Fibroblast of villous mesenchyme (primary cell): ENCODE results near the gene MAST4. TPM values are rescaled to one million over a fixed set of nuclear protein-coding genes. Genes with fewer than 3 reads are reported as not detected.

Experiments
- DNase-seq: peaks from one replicate; pipeline ENCODE4 v3.0.0-alpha.2; 2010; ENCODE audit warnings: low read depth
- H3K4me3 ChIP-seq: 2 replicates; pipeline ENCODE4 v1.5.1; 2011; ENCODE audit warnings: low read depth, mild to moderate bottlenecking, low read length
- total RNA-seq: library from RNA; depleted of rRNA; stranded (reverse); fragments of >200 nt; gene quantifications from 2 replicates; pipeline ENCODE4 v1.2.3, GENCODE V29; 2012
- TF ChIP-seq, protein P1 (sequence below): IDR thresholded peaks from 2 replicates; pipeline ENCODE4 v1.5.1; 2012; ENCODE audit warnings: low read depth, mild to moderate bottlenecking, low read length; ENCODE audit not compliant: insufficient read depth

The MAST4 gene
- total RNA-seq, 1 donor, result 8.2 TPM

DNA sequence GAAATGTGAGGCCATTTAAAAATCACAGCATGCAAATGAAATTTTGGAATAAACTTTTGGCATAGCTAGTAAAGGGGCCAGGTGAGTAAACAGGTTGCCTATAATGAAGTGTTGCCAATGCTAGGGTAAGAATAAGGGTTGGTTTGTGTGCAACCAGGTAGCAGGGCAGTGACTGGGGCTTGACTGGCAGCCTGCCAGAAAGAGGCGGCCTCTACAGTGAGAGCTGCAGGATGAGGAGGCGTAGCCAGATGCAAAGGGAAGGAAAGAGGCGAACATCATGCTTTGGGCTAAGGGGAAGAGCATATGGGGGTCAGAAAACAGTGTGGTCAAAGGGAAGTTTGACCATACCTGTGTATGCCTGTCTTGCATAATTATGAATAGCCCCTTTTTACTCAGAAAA, 70.6 kb downstream of the MAST4 start:
- TF ChIP-seq, protein P1, sequence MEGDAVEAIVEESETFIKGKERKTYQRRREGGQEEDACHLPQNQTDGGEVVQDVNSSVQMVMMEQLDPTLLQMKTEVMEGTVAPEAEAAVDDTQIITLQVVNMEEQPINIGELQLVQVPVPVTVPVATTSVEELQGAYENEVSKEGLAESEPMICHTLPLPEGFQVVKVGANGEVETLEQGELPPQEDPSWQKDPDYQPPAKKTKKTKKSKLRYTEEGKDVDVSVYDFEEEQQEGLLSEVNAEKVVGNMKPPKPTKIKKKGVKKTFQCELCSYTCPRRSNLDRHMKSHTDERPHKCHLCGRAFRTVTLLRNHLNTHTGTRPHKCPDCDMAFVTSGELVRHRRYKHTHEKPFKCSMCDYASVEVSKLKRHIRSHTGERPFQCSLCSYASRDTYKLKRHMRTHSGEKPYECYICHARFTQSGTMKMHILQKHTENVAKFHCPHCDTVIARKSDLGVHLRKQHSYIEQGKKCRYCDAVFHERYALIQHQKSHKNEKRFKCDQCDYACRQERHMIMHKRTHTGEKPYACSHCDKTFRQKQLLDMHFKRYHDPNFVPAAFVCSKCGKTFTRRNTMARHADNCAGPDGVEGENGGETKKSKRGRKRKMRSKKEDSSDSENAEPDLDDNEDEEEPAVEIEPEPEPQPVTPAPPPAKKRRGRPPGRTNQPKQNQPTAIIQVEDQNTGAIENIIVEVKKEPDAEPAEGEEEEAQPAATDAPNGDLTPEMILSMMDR, result no peak
- no peak overlapping the region for H3K4me3 ChIP-seq
- no peak for DNase-seq

DNA sequence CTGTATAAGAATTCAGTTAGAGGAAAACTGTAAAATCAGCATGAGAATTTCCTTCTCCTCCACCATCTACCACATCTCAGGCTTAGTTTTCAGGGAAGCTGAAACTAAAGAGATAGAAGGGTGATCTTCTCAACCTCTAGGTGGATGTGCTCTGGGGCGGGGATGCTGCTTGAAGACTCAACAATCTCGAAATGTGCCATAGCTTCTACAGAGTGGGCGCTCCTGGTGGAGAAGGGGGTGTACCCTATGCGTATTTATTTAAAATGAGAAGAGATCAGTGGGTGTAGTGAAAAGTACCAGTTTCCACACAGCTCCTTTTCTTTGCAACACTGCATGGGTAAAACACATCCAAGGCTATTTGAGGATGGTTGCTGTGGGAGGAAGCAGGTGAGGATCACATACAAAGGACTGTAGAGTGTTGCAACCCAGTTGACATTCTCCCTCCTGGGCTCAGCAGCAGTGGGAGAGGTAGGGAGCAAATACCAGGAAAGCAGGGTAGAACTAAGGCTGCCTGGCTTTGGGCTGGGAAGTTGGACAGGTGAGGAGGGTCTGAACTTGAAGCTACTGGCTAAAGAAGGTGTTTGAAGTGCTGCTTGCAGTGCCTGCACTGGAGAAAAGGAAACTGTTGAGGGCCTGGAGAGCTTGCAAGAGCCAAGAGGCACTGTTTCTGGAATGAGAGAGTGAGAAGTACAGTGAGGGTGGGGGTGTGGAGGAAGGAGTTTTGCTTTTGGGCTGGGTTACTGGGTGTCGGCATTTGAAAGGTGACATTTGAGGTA, 73.1 kb downstream of the MAST4 start:
- DNase-seq, result no peak
- TF ChIP-seq, protein P1, result no peak
- no peak overlapping the region for H3K4me3 ChIP-seq

DNA sequence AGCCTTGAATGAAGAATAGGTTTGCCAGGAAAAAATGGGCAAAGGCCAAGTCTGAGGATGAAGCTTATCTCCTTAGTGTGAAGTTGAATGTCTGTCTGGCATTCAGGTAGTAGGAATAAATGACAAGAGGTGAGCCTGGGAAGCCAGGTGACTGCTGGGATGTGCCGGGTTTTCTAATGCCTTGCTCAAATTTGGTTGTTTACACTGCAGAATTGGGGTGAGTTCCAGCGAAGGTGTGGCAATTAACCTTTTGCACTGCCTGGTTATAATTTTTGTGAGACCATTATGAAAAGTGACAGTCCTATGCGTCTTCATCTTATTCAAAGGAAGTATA, 73.6 kb downstream of the MAST4 start:
- TF ChIP-seq, protein P1, result no peak
- H3K4me3 ChIP-seq, result no peak overlapping the region
- DNase-seq, result no peak

DNA sequence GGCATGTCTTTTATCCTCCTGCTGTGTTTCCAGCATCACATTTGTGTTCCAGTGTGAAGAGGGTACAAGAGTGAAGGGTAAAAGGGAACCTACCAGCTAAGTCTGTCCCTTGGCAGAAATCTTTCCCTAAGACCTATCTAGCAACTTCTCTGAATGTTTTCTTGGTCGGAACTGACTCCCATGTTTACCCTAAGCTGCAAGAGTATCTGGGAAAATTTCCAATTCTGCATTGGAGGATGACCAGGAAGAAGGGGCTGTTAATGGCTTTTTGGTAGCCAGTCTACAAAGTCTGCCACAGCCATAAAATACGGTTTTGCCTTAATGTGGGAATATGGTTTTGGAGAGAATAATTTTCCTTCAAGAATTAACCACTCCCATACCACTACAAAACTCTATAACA, 75.1 kb downstream of the MAST4 start:
- no peak for DNase-seq
- no peak overlapping the region for H3K4me3 ChIP-seq
- TF ChIP-seq, protein P1, result no peak

DNA sequence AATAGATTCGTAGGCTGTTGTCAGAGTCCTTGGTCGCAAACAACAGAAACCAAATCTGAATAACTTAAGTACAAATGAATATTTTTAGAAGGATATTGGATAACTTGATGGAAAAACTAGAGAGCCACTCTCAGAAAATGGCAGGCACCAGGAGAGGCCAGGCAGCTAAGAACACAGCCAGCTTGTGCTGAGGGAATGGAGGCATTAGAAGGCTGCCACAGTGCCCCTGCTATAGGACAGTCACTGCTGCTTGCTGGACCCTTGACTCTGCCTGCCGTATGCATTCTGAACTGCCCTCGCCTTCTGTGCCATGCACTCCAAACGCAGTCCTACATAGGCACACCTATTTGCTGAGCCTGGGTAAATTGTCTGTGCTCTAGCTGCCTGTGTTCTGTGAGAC, 78.6 kb downstream of the MAST4 start:
- no peak for DNase-seq
- no peak overlapping the region for H3K4me3 ChIP-seq
- TF ChIP-seq, protein P1, result no peak

DNA sequence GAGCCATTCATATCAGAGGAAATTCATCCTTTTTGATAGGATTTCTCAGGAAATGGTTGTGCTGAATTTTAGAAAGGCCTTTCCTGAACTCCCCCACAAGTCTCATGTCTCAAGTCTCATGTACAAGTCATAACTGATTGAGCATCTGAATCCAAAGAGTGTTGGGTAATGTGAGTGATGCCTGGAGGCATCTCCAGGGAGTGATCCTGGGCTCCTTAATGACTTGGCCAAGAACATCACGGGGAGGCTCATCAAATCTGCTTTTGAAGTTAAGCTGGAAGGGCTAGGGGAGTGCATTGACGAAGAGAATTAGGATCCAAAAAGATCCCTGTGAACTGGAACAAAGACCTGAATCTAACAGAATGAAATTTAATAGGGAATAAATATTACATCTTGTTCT, 79.2 kb downstream of the MAST4 start:
- TF ChIP-seq, protein P1, result no peak
- H3K4me3 ChIP-seq, result no peak overlapping the region
- DNase-seq, result no peak

DNA sequence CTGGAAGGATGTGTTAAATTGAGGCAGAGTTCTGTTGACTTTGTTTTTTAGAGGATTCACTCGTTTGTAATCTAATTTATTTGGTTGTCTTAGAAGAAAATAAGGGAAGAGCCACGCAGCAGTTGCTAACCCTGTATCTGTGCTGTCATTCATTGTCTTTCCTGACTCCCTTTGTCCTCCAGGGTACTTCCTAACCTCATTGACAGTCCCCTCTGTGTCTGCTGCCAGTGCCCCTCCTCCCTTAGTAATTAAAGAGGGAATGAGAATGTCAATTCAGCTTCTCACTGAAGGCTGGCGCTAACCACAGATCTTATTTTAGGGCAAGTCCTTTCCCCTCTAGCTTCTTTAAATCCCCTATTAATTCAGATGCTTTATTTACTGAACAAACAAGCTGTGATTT, 84.0 kb downstream of the MAST4 start:
- no peak overlapping the region for H3K4me3 ChIP-seq
- TF ChIP-seq, protein P1, result no peak
- no peak for DNase-seq
